Measurements from ENCODE around the gene TNRC6B. TPM values are rescaled to one million over a fixed set of nuclear protein-coding genes. Genes with fewer than 3 reads are reported as not detected.
"Not testable (repeated sequence)": the region's sequence is repeated elsewhere in the genome, so short reads cannot be mapped to it uniquely, and the experiment has no call there.

The TNRC6B gene
- total RNA-seq, 1 donor = 89.7 TPM

DNA sequence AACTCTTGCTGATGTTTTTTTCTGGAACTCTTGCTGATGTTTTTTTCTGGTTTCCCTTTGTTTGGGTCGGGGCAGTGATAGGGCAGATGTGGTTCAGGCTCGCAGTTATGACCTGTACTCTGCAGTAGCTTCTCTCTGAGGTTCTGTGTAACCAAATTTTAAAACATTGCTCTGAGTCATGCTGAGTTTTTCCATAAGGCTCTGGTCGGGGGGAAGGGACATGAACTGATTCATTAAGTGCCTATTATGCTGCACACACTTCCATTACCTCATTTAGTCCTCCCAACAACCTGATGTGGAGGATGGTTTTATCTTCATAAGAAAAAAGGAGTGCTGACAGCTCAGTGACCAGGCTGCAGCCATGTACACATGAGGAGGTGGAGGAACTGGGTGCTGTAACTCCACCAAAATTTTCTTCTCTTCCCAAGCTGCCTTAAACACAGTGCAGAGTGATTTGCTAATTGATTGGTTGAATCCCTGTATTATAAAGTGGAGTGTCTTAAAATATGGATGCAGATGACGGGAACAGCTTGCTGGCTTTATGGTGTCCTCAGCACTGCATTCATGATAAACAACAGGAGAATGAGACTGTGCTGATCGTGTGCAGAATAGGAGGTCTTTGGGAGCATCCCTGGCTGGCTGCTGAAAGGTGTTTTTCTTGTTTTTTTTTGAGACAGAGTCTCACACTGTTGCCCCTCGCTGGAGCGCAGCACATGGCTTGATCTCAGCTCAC is 19.1 kb downstream of the TNRC6B start:
- Histone ChIP-seq H3K4me3 (ENCODE audit: low read length) (no peak overlapping the region), H3K27me3 (ENCODE audit: insufficient read depth, low read length) (no peaks in the 10 kb centered on the region), H3K9me3 (ENCODE audit: low read depth, low read length) (no peaks in the 10 kb centered on the region), H3K4me1 (ENCODE audit: insufficient read depth, low read length) (peaks cover 58% of the 10 kb centered on the region)

DNA sequence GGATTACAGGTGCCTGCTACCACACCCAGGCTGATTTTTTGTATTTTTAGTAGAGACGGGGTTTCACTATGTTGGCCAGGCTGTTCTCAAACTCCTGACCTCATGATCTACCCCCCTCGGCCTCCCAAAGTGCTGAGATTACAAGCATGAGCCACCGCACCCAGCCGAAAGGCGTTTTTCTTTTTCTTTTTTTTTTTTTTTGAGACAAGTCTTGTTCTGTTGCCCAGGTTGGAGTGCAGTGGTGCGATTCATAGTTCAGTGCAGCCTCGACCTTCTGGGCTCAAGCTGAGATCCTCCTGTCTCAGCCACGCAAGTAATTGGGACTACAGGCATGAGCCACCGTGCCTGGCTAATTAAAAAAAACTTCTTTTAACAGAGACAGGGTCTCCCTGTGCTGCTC is 19.7 kb downstream of the TNRC6B start:
- not testable (repeated sequence) for H3K4me3 ChIP-seq (ENCODE audit: low read length); H3K9me3 ChIP-seq (ENCODE audit: low read depth, low read length); H3K27me3 ChIP-seq (ENCODE audit: insufficient read depth, low read length)
- peaks cover 55% of the 10 kb centered on the region for H3K4me1 ChIP-seq (ENCODE audit: insufficient read depth, low read length)

GRCh38 chr22:40198733-40199132 is 21.0 kb downstream of the TNRC6B start:
- Histone ChIP-seq H3K4me1 (ENCODE audit: insufficient read depth, low read length) (peaks cover 55% of the 10 kb centered on the region), H3K4me3 (ENCODE audit: low read length) (no peak overlapping the region), H3K9me3 (ENCODE audit: low read depth, low read length) (no peaks in the 10 kb centered on the region), H3K27me3 (ENCODE audit: insufficient read depth, low read length) (no peaks in the 10 kb centered on the region)

DNA sequence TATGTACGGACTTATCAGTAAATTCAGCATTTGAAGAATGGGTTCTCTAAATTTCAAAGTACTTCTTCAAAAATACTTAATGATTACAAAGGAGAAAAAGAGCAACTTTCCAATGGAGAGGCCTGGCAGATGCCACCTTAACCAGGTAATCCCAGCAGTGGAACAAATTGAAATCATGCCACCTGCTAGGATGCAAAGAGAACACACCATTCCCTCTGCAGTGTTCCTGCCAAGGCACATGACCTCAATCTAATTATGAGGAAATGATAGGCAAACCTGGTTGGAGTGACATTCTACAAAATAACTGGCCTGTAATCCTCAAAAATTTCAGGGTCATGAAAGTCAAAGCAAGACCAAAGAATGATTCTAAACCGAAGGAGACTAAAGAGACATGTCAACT is 21.5 kb downstream of the TNRC6B start:
- H3K4me1 ChIP-seq (ENCODE audit: insufficient read depth, low read length) = peaks cover 55% of the 10 kb centered on the region
- H3K9me3 ChIP-seq (ENCODE audit: low read depth, low read length) = no peaks in the 10 kb centered on the region
- no peaks in the 10 kb centered on the region for H3K27me3 ChIP-seq (ENCODE audit: insufficient read depth, low read length)
- H3K4me3 ChIP-seq (ENCODE audit: low read length) = no peak overlapping the region

- peaks cover 52% of the 10 kb centered on the region for H3K4me1 ChIP-seq (ENCODE audit: insufficient read depth, low read length)
- H3K4me3 ChIP-seq (ENCODE audit: low read length) = no peak overlapping the region
- no peaks in the 10 kb centered on the region for H3K9me3 ChIP-seq (ENCODE audit: low read depth, low read length)
- no peaks in the 10 kb centered on the region for H3K27me3 ChIP-seq (ENCODE audit: insufficient read depth, low read length)
Observed at GRCh38 chr22:40199852-40200251, 22.1 kb downstream of the TNRC6B start.

- no peak overlapping the region for H3K4me3 ChIP-seq (ENCODE audit: low read length)
- no peaks in the 10 kb centered on the region for H3K27me3 ChIP-seq (ENCODE audit: insufficient read depth, low read length)
- H3K9me3 ChIP-seq (ENCODE audit: low read depth, low read length) = no peaks in the 10 kb centered on the region
- H3K4me1 ChIP-seq (ENCODE audit: insufficient read depth, low read length) = peaks cover 52% of the 10 kb centered on the region
Observed at GRCh38 chr22:40200795-40201530, 23.2 kb downstream of the TNRC6B start.

GRCh38 chr22:40202225-40202944 is 24.7 kb downstream of the TNRC6B start:
- Histone ChIP-seq H3K27me3 (ENCODE audit: insufficient read depth, low read length) (no peaks in the 10 kb centered on the region), H3K4me3 (ENCODE audit: low read length) (no peak overlapping the region), H3K9me3 (ENCODE audit: low read depth, low read length) (no peaks in the 10 kb centered on the region), H3K4me1 (ENCODE audit: insufficient read depth, low read length) (peaks cover 37% of the 10 kb centered on the region)

DNA sequence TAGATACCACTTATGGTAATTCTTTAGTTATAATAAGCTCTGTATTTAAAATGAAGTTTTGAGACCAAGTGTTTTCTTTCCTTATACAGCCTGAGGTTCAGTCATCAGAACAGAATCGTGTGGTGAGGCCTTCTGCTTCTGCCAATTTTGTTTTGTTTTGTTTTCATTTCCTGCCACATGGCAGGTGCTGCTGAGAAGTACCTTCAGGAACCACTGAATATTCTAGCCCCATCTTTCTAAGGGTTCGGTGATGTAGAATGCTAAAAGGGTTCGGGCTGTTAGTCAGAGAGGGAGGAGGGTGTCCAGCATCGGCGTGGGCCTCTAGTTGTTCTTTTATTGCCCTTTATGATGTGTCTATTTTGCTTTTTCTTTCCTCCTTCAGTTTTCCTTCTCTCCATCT is 25.8 kb downstream of the TNRC6B start:
- Histone ChIP-seq H3K9me3 (ENCODE audit: low read depth, low read length) (no peaks in the 10 kb centered on the region), H3K27me3 (ENCODE audit: insufficient read depth, low read length) (no peaks in the 10 kb centered on the region), H3K4me3 (ENCODE audit: low read length) (no peak overlapping the region), H3K4me1 (ENCODE audit: insufficient read depth, low read length) (peaks cover 46% of the 10 kb centered on the region)

DNA sequence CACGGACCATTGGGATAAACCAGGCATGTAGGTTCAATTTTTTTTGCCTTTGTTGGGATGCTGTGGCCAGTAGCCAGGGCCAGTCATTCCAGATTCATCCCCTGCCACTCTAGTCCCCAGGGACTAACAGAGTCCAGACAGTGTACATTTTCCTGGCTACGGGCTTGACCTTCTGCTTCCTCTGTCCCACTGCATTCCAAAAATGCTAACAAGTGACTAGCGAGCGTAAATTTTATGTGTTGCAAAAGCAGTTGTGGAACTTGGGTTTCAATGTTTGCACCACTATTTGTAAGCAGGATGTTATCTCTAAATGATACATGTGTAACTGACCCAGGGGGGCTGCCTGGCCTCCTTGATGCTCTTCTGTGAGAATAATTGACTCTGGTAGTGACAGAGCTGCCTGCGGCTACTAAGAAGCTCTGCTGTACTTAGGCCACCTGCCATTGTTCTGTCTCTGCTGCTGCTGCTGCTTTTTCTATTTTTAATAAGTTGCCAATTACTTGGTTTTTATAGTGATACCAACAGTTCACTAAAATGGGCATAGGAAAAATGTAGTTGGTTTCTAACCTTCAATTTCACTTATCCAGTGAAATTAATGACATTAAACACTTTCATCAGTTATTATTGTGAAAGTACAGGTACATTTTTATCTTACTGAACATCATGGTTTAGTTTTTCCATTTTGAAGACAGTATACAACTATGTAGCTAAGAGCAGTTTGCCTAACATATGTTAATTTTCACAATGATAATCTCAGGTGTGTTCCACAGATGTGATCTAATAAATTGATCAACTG is 26.8 kb downstream of the TNRC6B start:
- no peaks in the 10 kb centered on the region for H3K9me3 ChIP-seq (ENCODE audit: low read depth, low read length)
- H3K27me3 ChIP-seq (ENCODE audit: insufficient read depth, low read length) = no peaks in the 10 kb centered on the region
- H3K4me3 ChIP-seq (ENCODE audit: low read length) = no peak overlapping the region
- H3K4me1 ChIP-seq (ENCODE audit: insufficient read depth, low read length) = peaks cover 55% of the 10 kb centered on the region

GRCh38 chr22:40206561-40206960 is 28.8 kb downstream of the TNRC6B start:
- no peak overlapping the region for H3K4me3 ChIP-seq (ENCODE audit: low read length)
- H3K4me1 ChIP-seq (ENCODE audit: insufficient read depth, low read length) = peaks cover 66% of the 10 kb centered on the region
- H3K9me3 ChIP-seq (ENCODE audit: low read depth, low read length) = no peaks in the 10 kb centered on the region
- no peaks in the 10 kb centered on the region for H3K27me3 ChIP-seq (ENCODE audit: insufficient read depth, low read length)

- no peak overlapping the region for H3K4me3 ChIP-seq (ENCODE audit: low read length)
- H3K4me1 ChIP-seq (ENCODE audit: insufficient read depth, low read length) = peaks cover 78% of the 10 kb centered on the region
- H3K9me3 ChIP-seq (ENCODE audit: low read depth, low read length) = no peaks in the 10 kb centered on the region
- H3K27me3 ChIP-seq (ENCODE audit: insufficient read depth, low read length) = no peaks in the 10 kb centered on the region
Observed at GRCh38 chr22:40210818-40211217, 33.1 kb downstream of the TNRC6B start.

DNA sequence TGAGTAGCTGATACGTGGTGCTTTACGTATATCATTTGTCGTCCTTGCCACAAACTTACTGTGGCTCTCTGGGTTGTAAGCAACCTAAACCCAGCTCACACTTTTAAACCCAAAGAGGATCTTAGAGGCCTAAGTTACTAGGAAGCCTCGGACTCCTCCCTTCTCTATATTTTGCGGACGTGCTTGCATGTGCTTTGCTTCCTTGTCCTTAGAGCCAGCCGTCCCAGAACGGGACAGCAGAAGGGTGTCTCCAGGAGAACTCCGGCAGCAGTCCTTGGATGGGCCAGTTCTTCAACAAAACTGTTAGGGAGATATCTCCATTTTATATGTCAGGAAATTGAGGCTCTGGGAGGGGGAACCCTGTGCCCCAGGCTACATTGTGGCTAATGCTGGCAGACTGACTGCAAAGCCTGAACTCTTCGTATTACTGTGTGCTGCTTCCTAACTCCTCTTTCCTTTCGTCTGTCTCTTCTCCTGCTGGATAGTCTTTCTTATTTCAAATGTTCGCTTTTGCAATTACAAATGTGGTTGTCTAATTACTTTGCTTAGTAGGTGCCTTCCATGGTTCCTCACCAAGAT is 33.8 kb downstream of the TNRC6B start:
- H3K4me3 ChIP-seq (ENCODE audit: low read length) = no peak overlapping the region
- peaks cover 85% of the 10 kb centered on the region for H3K4me1 ChIP-seq (ENCODE audit: insufficient read depth, low read length)
- H3K27me3 ChIP-seq (ENCODE audit: insufficient read depth, low read length) = no peaks in the 10 kb centered on the region
- H3K9me3 ChIP-seq (ENCODE audit: low read depth, low read length) = no peaks in the 10 kb centered on the region

DNA sequence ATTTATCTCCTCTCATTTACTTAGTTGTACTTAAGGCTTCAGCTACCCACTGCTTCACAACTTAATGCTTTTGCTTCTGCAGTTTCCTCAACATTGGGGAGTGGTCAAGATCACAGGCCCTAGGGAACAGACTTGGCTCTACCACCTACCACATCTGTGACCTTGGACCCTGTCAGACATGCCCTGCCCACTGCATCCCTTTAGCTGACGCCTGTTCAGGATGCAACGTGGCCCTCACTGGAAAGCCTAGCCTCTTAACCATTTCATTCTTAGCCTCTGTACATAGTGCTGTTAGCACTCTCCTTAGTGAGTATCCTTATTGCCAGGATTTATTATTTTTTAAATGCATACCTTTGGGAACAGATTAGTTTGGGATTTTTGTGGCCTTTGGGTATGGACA is 34.4 kb downstream of the TNRC6B start:
- no peak overlapping the region for H3K4me3 ChIP-seq (ENCODE audit: low read length)
- peaks cover 90% of the 10 kb centered on the region for H3K4me1 ChIP-seq (ENCODE audit: insufficient read depth, low read length)
- H3K27me3 ChIP-seq (ENCODE audit: insufficient read depth, low read length) = no peaks in the 10 kb centered on the region
- H3K9me3 ChIP-seq (ENCODE audit: low read depth, low read length) = no peaks in the 10 kb centered on the region

DNA sequence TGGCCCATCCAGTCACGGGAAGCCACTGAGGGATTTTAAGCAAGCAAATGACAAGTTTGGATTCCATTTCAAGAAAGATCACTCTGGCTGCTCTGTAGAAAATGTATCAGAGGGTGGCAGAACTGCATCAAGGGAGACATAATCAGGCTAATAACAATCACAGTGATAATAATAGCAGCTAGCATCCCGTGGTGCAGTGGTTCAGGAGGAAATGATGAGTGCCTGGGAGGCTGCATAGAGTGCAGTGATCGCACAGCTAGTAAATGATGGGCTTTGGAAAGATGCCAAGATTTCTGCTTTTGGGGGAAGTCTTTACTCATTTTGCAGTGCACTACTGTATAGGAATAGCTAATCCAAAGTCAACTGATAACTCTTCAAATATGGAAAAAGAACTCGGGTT is 35.8 kb downstream of the TNRC6B start:
- Histone ChIP-seq H3K4me3 (ENCODE audit: low read length) (no peak overlapping the region), H3K4me1 (ENCODE audit: insufficient read depth, low read length) (peaks cover 96% of the 10 kb centered on the region), H3K9me3 (ENCODE audit: low read depth, low read length) (no peaks in the 10 kb centered on the region), H3K27me3 (ENCODE audit: insufficient read depth, low read length) (no peaks in the 10 kb centered on the region)
